Measurements from ENCODE around the gene UBASH3B.

- TF ChIP-seq CTCF (conservative IDR thresholded peaks at IDR 0.05; ENCODE audit: low read length): no peak
- TF ChIP-seq EZH2phosphoT487 (IDR thresholded peaks at IDR 0.05; ENCODE audit: borderline replicate concordance, low read depth, low read length): no peak
Measured at GRCh38 chr11:122727101-122727929, 71.8 kb downstream of the UBASH3B start.

Measured in OCI-LY7 (cell line).